HG03095 (cell line): Measurements from ENCODE around the gene TLE4.

Experiments
- ATAC-seq: cut with Tn5 transposase; IDR thresholded peaks from one replicate; pipeline ENCODE4 v1.9.1; 2021; ENCODE audit warnings: moderate library complexity; ENCODE audit not compliant: unreplicated experiment

The TLE4 gene

DNA sequence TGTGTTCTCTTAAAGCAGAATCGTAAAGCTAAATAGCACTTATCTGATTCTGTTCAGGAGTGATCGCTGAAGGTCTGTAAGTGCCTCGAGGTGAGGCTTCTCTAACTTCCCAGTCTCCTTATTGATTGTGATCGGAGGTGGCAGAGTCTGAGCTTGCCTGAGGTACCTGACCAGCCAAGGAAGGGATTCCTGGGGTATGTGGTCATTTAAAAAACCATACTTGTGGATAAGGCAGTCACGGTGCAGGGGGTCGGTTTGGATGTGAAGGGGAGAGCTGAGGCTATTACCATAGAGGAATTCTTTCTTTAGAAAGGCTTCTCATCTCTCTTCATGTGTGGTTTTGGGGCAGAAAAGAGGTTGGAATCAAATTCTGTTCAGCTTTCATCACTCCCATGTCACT is 193.7 kb downstream of the TLE4 start:
- ATAC-seq: no peak

GRCh38 chr9:79766091-79766490 is 194.3 kb downstream of the TLE4 start:
- ATAC-seq: no peak

DNA sequence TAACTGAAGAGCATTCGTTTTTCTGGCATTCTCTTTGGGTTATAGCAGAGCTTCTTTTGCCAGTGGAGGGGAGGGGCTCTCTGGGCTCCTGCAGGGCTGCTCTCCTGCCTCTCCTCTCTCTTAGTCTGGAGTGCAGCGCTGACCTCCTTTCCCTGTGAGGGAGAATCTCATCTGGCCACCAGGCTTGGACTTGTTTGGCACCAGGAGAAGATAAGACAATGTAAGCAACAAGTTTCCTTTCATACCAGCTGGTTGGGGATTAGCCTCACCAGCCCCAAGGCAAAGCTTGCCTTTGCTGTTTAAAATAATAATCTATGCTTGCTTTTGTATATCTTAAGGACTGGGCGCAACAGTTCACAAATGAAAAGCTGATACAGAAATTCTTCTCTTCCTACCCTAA is 196.4 kb downstream of the TLE4 start:
- no peak for ATAC-seq

GRCh38 chr9:79769476-79770275 is 197.9 kb downstream of the TLE4 start:
- ATAC-seq: no peak

DNA sequence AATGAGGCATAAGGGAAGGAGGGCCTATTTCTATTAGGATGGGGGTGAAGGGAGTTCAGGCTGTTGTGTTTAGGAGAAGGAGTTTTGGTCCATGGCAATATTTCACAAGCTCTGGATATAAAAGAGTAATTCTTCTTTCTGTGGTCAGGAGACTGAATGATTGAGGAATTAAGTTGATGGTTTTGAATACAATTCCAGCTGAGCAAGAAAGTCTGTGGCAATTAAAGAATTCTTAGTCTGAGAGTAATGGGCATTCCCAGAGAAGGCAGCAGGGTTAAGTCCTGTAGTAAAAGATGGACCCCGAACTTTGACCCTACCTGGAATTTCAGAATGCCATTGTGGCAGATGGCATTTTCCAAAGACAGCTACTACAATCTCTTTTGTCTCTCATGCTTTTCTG is 202.6 kb downstream of the TLE4 start:
- ATAC-seq: no peak
